Left ventricle myocardium superior (tissue), 1 donor: ENCODE results near the gene TRAF2. TPM values are rescaled to one million over a fixed set of nuclear protein-coding genes. Genes with fewer than 3 reads are reported as not detected.
"Not testable (repeated sequence)": the region's sequence is repeated elsewhere in the genome, so short reads cannot be mapped to it uniquely, and the experiment has no call there.

ENCODE experiments used
- ATAC-seq: fragments of 200-7000 bp; cut with Tn5 transposase; one replicate; pipeline ENCODE4 v1.9.1; 2020; ENCODE audit warnings: mild to moderate bottlenecking, moderate library complexity
- DNase-seq: peaks from one replicate; pipeline ENCODE4 v3.0.0-alpha.2; 2020
- intact Hi-C: fragments of 100-400 bp; cut with micrococcal nuclease; formaldehyde crosslinking; loops from one replicate; pipeline ENCODE4 v1.11.0; 2022
- total RNA-seq: library from RNA; stranded (reverse); fragmentation: NEBNext Ultra II Directional; extraction: Animal tissue kit (Norgen Biotek cat#: 25700); gene quantifications from one replicate; pipeline ENCODE4 v1.2.1, GENCODE V29; 2021
- donor health status: DM: no; HTN: yes; CAD: no; lungs with severe emphysema.

Gene TRAF2
- total RNA-seq, 1 donor from 2014 or later = 11.4 TPM

DNA sequence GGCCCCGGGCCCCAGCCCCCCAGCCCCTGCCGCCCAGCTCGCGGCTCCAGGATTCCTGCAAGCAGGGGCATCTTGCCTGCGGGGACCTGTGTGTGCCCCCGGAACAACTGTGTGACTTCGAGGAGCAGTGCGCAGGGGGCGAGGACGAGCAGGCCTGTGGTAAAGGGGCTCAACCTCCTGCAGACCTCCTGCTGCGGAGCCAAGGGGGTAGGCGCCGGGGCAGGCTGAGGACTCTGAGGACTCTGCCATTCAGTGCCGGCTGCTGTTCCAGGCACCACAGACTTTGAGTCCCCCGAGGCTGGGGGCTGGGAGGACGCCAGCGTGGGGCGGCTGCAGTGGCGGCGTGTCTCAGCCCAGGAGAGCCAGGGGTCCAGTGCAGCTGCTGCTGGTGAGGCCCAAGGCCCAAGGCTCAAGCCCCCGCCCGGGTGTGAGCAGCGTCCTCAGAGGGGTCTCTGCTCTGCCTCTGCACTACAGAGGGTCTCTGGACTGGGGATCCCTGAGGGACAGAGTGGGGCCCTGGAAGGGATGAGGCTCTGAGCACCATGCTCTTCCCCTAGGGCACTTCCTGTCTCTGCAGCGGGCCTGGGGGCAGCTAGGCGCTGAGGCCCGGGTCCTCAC, 30.7 kb upstream of the TRAF2 start:
- ATAC-seq (no peak), DNase-seq (peak; percentile 41)
- intact Hi-C loops = no loop called here

DNA sequence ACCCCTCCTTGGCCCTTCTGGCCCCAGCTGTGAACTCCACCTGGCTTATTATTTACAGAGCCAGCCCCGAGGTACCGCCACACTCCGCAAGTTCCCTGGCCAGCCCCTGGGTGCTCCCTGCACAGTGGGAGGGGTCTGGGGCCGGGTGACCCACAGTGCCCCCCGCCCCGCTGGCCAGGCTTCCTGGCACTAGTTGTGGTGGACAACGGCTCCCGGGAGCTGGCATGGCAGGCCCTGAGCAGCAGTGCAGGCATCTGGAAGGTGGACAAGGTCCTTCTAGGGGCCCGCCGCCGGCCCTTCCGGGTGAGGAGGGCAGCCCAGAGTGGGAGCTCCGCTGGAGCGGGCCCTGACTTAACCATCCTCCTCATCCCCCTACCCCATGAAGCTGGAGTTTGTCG, 30.2 kb upstream of the TRAF2 start:
- intact Hi-C loops = no loop called here
- peak; percentile 27 for DNase-seq
- ATAC-seq = no peak

DNA sequence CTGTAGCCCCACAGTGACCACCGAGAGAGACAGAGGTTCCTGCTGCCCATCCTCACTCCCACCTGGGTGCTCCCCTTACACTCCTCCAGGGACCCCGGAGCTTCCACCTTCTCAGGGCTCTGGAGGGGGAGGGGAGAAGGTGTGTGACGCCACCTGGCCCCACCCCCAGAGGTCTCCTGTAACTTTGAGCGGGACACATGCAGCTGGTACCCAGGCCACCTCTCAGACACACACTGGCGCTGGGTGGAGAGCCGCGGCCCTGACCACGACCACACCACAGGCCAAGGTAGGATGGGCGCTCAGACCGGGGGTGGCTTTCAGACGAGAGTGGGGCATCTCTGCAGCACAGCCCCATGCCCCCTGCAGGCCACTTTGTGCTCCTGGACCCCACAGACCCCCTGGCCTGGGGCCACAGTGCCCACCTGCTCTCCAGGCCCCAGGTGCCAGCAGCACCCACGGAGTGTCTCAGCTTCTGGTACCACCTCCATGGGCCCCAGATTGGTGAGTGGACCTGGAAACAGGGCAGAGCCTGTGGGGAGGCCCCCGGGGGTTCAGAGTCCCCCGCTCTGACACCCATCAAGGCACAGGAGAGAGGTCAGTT, 29.7 kb upstream of the TRAF2 start:
- ATAC-seq (no peak), DNase-seq (no peak)
- intact Hi-C loops = no loop called here

DNA sequence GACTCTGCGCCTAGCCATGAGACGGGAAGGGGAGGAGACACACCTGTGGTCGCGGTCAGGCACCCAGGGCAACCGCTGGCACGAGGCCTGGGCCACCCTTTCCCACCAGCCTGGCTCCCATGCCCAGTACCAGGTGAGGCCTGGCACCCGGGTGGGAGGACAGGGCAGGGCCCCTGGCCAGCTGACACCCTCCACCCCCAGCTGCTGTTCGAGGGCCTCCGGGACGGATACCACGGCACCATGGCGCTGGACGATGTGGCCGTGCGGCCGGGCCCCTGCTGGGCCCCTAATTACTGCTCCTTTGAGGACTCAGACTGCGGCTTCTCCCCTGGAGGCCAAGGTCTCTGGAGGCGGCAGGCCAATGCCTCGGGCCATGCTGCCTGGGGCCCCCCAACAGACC, 29.1 kb upstream of the TRAF2 start:
- peak; percentile 24 for DNase-seq
- ATAC-seq = no peak
- intact Hi-C loops = no loop called here

- no peak for ATAC-seq
- intact Hi-C loops = no loop called here
- peak; percentile 30 for DNase-seq
These were observed 28.5 kb upstream of the TRAF2 start for GRCh38 chr9:136857581-136858412.

- intact Hi-C loops = no loop called here
- DNase-seq (no peak), ATAC-seq (no peak)
These were observed 27.9 kb upstream of the TRAF2 start for GRCh38 chr9:136858452-136858843.

- intact Hi-C loops = no loop called here
- peak; percentile 85 for DNase-seq
These were observed 27.2 kb upstream of the TRAF2 start for GRCh38 chr9:136858844-136859757.

GRCh38 chr9:136860529-136860928, 25.8 kb upstream of the TRAF2 start:
- intact Hi-C loops = no loop called here
- DNase-seq = peak; percentile 20
- ATAC-seq = no peak

More at GRCh38 chr9:136858844-136859757, 27.2 kb upstream of the TRAF2 start:
- peak; percentile 67 for ATAC-seq

DNA sequence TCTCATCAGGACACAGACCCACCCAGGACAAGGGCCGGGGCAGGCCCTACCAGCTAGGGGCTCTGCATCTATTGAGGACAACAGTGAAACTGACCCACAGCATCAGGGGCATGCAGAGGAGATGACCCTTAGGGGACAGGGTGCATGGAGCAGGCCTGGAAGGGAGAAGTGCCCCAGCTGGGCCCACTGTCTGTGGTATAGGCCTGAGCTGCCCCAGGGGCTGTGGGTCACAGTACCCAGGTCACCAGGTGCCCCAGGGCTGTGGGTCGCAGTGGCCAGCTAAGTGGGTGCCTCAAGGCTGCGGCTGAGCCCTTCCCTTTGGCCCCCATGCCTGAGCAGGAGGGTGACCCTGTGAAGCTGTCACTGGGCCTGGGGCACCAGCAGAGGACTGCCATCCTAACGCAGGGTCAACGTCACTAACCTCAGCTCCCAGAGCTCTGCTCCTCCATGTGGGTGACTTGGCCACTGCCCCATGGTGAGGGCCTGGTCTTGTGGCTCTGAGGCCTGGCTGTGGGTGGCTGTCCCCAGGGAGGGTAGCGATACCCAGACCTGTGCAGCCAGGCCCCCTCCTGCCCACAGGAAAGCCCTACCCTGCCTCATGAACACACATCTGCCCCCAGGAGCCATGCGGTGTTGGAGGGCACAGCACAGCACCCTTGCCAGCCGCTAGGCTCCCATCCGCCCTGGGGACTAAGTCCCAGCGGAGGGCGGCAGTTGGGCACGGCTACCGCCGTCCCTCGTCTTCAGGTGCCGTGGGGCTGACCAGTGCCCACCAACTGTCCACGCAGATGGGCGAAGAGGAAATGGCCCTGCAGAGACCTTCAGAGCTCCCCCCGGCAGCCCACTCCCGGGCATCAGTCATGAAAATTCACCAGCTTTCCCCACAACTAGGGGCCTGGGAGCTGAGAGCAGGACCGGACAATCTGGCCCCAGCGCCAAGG, 25.1 kb upstream of the TRAF2 start:
- ATAC-seq (no peak), DNase-seq (peak; percentile 22)
- intact Hi-C loops = no loop called here

DNA sequence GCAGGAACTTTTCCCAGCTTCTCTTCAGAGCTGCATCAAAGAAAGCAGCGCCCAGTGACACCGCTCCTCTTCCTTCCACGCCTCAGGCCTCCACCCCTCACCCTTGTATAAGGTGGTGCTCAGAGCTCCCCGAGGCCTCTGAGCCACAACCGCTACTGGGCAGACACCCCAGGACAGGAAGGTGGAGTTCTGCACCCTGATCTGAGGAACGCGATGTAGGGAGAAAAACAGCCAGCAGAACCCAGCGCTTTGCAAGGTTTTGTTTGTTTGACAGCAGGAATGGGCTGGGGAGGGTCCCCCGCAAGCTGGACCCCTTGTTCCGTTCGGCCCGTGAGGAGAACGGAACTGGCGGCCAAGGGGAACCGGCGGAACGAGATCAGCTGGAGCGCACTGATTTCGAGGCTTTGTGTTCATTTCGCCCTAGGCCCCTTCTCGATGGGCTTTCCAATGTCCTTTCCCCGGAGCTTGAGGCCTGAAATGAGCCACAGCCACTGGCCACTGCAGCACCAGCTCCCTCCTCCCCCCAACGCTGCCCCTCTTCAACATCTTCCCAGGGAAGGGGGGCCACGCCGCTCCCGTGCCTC, 24.4 kb upstream of the TRAF2 start:
- no peak for DNase-seq
- intact Hi-C loops = no loop called here
- no peak for ATAC-seq

DNA sequence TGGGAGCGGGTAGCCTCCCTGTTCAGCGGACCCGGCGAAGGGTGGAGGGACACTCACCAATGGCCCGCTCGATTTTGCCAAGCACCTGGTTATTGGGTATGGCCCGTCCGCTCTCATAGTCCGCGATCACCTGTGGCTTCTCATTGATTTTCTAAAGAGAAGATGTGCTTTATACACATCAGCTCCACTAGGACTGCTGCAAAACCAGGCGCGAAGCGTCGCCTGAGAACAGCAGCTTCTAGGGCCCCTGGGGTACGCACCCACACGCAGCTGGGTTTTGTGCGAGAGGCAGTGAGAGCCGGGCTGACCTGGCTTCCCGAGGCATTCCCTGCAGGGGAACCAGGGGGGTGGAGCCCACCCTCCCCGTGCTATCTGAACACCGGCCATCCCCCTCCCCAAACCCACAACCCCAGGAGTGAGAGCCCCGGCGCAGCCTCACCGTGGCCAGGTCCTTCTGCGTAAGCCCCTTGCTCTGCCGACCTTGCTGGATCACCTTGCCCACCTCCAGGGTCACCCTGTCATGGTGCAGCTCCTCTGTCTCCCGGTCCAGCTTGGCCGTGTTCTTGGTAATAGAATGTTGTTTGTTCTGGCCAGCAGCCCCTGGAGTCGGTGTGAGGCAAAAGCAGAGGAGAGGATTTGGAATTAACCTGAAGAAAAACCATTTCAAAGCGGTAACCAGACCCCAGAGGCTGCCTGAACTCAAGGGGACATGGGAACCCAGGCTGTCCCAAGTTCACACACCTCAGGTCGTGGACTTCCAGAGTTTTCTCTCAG, 23.3 kb upstream of the TRAF2 start:
- ATAC-seq (no peak), DNase-seq (peak; percentile 23)
- intact Hi-C loops = no loop called here

GRCh38 chr9:136863623-136864273, 22.6 kb upstream of the TRAF2 start:
- intact Hi-C loops = no loop called here
- DNase-seq (no peak), ATAC-seq (no peak)

DNA sequence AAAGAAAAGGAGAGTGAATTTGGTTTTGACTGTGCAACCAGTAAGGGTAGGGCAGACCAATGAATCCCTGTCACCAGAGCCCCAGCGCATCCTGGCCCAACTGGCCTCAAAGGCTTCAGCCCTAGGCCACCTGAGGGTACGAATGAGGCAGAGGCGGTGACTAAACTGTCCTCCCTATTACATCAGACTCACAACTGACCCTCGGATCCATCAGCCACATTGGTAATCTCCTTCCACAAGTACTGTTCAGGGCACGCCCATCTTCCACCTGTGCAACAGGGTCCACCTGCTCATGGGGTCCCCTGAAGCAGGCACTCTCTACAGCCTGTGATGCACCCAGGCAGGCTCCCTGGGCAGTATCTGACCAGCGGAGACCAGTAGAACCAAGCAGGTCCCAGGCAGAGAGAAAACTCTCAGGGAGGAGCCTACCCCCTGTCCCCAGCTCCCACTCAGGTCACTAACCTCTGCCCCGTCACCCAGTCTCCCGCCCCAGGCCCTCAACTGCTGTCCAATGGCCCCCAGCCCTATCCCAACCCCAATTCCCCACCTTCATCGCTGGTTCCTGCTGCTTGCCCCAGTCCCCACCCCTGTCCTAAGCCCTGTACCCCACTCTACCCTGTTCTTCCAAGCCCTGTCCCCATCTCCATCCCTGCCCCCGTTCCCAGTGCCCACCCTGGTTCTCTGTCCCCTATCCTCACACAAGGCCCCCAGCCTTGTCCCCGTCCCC, 21.1 kb upstream of the TRAF2 start:
- ATAC-seq (peak; percentile 1), DNase-seq (no peak)
- intact Hi-C loops = no loop called here

GRCh38 chr9:136865768-136866103, 20.6 kb upstream of the TRAF2 start:
- intact Hi-C loops = no loop called here
- peak; percentile 31 for ATAC-seq
- peak; percentile 48 for DNase-seq

- ATAC-seq, intact Hi-C loops, DNase-seq: not testable (repeated sequence)
These were observed 19.4 kb upstream of the TRAF2 start for GRCh38 chr9:136866898-136867421.

DNA sequence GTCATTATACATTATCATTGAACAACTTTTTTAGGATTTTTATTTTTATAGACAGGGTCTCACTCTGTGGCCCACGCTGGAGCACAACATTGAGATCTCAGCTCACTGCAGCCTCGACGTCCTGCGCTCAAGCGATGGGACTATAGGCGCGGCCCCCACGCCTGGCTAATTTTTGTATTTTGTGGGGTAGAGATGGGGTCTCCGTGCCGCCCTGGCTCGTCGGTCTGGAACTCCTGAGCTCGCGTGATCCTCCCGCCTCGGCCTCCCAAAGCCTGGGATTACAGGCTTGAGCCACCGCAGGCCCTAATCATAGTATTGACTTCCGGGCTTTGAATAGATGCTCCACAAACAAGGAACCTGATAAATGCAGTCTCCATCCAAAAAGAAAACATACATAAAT, 18.8 kb upstream of the TRAF2 start:
- intact Hi-C loops = no loop called here
- peak; percentile 20 for DNase-seq
- no peak for ATAC-seq
